Activated CD8-positive, alpha-beta memory T cell treated with anti-CD3 and anti-CD28 coated beads for 48 hours (primary cell): ENCODE data around the gene ENO2.

ENCODE experiments used
- DNase-seq, 3 experiments: peaks; one replicate each; pipeline ENCODE4 v3.0.0-alpha.2; 2020; ENCODE audit warnings: low read depth in 2 of 3, low spot score in 2 of 3

ENO2 gene

DNA sequence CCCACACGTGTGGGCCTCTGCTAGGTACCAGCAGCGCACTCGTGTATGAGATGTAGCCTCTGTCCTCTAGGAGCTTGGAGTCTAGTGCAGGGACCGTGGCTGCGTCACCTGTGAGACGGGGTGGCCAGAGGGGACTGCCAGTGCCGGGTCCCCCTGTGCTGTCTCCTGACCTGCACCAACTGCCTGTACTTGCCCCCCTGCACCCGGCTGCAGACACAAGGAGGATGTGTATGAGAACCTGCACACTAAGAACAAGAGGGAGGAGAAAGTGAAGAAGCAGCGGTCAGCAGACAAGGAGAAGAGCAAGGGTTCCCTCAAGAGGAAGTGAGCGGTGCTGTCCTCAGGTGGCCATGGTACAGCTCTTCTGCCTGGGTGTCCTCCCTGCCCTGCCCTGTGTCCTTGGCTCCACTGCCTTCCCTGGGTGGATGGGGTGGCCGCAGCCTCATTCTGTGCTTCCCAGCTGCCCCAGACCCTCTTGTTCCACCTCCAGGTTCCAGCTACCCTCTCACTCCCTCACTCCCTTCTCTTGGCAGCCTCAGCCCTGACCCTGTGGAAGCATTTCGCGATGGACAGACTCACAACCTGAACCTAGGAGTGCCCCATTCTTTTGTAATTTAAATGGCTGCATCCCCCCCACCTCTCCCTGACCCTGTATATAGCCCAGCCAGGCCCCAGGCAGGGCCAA lies 46.4 kb downstream of the ENO2 start:
- no peak for DNase-seq

DNA sequence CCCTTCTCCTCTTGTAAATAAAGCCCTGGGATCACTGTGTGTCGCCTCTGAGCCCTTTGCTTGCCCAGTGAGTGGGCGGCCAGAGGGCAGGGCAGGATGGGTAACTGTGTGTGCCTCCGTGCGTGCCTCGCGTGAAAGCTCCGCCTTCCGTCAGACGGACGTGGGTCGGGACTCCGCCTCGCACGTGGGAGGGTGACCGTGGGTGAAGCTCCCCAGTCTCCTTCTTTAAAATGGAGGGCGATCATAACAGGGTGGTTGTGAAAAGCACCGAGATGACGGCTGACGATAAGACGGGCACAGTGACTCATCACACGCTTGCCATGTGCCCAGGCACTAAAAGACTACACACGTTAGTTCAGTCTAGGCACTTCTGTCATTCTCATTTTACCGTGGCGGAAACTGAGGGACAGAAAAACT lies 46.9 kb downstream of the ENO2 start:
- peak in 2 of 3 experiments; percentile 76 to 83 for DNase-seq

GRCh38 chr12:6961695-6962284 lies 47.4 kb downstream of the ENO2 start:
- DNase-seq: no peak

- no peak for DNase-seq
These were observed 48.1 kb downstream of the ENO2 start for GRCh38 chr12:6962285-6963015.

DNA sequence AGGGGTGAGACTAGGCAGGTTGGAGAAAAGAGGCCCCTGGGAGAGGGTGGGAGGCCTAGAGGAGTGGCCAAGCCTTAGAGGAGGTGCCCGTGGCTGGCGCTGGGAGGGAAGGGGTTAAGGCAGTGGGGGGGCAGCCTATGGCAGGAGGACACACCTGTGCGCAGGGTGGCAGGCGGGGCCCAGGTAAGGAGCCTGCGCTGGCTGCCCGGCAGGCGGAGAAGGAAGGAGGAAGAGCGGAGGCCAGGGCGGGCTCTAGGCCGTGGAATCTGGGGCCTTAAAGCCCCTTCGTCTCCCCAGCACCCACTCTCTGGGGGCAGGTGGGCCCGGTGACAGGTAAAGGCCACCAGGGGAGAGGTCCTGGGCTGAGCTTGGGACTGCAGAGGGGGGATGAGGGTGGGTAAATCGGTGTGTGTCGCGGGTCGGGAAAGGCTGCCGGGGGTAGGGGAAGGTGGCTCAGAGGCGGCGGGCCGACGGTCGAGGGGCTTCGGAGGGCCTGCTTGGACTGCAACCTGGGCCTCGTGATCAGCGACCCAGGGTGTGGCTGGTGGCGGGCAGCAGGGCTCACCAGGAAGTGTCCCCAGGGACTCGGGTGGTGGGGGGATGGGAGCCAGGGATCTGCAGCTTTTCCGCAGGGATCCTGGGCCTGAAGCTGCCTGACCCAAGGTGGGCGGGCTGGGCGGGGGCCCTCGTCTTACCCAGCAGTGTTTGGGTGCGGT lies 48.8 kb downstream of the ENO2 start:
- no peak for DNase-seq

GRCh38 chr12:6963791-6964413 lies 49.5 kb downstream of the ENO2 start:
- no peak for DNase-seq

DNA sequence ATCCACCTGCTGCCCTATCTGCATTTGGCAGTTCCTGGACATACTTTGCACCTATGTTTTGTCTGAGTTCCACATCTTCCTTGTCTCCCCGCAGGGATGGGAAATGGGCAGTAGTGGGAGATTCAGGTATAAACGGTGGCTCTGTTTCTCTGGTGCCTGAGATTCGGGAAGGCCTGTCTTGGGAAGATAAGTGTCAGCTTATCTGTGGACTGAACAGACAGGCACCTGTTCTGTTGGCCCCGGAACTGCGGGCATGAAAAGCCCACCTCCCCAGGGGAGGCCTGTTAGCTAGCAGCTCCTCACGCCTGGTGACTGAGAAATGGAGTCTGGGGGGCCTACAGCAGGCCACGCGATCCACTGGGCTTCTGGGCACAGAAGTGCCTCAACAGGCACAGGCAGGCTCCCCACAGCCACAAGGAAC lies 50.2 kb downstream of the ENO2 start:
- DNase-seq: no peak

DNA sequence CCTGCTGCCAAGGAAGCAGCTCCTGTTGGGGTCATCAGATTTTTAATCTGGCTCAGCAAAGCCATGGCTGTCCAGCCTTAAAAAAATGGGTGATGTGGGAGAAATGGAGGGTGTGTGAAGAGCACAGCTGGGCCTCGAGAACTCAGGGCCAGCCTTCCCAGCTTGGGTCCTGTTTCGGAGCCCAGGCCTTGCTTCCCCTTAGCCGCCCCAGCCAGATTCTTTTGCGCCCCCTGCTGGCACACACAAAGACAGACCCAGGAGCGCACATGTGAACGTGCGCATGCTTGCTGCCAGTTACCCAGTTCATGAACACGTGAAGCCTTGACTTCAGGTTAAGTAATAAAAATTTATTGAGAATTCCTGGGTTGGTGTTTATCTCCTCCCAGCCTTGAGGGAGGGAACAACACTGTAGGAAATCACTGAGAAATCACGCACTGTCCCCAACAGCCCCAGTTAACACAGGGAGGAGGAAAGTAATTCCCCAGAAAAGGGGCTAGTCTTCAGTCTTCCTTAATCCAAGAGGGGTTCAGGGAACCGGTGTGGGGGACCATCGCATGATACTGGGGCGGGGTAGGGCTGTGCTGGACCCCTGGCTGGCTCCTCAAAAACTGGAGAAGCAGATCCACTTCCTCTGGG lies 50.8 kb downstream of the ENO2 start:
- DNase-seq: no peak

- DNase-seq: no peak
These were observed 51.3 kb downstream of the ENO2 start for GRCh38 chr12:6965714-6966113.

DNA sequence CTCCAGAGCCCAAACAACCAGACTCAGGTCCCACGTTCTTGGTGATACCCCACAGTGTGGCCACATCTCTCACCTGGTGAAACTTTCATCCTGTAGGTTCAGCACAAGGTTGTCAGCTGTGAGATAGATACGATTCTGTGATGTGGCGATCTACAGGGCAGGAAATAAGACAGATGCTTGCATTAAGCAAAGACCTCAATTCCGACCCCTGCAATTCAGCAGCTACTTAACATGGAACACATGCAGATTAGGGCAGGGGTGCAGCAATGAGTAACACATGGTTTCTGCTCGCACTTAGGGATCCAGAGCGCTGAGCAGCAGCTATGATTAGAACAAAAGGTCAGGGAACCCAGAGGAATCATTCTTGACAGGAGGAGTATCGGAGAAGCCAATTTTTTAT lies 52.0 kb downstream of the ENO2 start:
- DNase-seq: no peak

DNA sequence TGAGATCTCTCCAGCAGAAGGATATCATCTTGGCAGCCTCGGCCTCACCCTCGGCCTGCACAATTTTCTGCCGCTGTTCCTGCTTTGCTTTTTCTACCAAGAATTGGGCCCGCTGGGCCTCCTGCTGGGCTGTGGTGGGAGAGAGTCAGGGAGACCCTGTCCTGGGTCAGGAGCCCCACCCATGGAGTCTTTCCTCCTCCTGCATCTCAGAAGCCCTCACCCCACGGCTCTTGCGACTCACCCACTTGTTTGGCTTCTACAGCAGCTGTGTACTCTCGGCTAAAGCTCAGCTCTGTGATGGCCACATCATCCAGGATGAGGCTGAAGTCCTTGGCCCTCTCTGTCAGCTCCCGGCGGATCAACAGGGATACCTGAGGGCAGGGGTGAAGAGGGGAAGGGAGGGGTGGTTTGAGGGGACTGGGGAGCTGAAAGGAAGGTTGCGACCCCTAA lies 53.3 kb downstream of the ENO2 start:
- no peak for DNase-seq

- DNase-seq: no peak
These were observed 54.0 kb downstream of the ENO2 start for GRCh38 chr12:6968426-6968825.

GRCh38 chr12:6970096-6970527 lies 55.7 kb downstream of the ENO2 start:
- no peak for DNase-seq
